Stimulated activated naive CD8-positive, alpha-beta T cell treated with anti-CD3 and anti-CD28 coated beads, Interleukin-15, Interleukin-2, amounts not matched to agents 100 ng/mL and 50 ng/mL, for 24 hours (primary cell): ENCODE measurements around the gene AFF2.

Experiments used
- H3K27ac Mint-ChIP-seq: one replicate; pipeline ENCODE4 v1.8.0; 2021; ENCODE audit warnings: mild to moderate bottlenecking, mixed read lengths
- H3K27me3 Mint-ChIP-seq: one replicate; pipeline ENCODE4 v1.8.0; 2021; ENCODE audit warnings: mixed read lengths
- H3K36me3 Mint-ChIP-seq: one replicate; pipeline ENCODE4 v1.8.0; 2021; ENCODE audit warnings: low read depth, mixed read lengths
- H3K4me1 Mint-ChIP-seq: one replicate; pipeline ENCODE4 v1.8.0; 2021; ENCODE audit warnings: low read depth, mixed read lengths
- H3K4me3 Mint-ChIP-seq: one replicate; pipeline ENCODE4 v1.8.0; 2021; ENCODE audit warnings: mild to moderate bottlenecking, mixed read lengths
- H3K9me3 Mint-ChIP-seq: one replicate; pipeline ENCODE4 v1.8.0; 2021; ENCODE audit warnings: mixed read lengths

AFF2 gene

DNA sequence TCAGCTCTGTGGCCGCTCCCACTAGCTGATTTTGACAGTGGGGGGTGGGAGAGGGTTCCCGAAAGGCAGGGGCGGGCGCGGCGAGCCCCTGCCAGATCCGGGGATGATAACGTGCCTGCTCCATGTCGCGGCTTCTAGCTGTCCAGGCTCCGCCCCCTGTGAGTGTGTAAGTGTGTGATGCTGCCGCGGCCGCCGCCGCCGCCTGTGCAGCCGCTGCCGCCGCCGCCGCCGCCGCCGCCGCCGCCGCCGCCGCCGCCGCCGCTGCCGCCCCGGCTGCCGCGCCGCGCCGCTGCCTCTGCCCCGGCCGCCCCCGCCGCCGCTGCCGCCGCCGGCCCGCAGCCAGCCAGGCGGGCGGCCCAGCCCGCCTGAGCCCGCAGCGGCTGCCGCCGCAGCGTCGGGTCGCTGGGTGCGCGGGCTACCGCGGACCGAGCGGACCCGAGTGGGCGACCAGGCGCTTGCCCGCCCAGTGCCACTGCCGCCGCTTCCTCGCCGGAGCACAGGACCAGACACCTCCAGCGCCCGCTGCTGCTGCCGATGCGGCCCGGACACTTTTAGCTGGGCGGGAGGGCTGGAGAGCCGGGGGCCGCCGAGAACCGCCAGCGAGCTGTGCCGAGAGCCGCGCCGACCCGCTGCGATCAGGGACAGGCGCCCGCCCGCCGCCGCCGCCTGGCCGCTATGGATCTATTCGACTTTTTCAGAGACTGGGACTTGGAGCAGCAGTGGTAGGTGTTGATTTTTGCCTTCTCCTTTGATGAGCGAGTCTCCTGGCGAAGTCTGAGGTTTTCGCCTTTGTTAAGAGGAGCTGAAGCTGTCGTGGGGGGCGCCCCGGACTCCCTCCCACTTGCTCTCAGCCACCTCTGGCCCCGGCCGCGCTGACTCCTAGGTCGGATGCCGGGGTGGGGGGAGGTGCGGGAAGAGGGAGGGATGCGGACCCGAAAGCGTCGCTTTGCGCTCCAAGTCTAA, at the start of gene AFF2:
Gene AFF2 (plus strand): TSS at position 195 of the 963 bp plus-strand sequence. CDS start 481 bp downstream, at position 676.
- Mint-ChIP-seq H3K36me3 (no peaks in the 10 kb centered on the region), H3K9me3 (no peaks in the 10 kb centered on the region), H3K27ac (no peak within 1 kb of the TSS), H3K4me1 (peaks cover 24% of the 10 kb centered on the region), H3K4me3 (peak within 1 kb of the TSS; percentile 82), H3K27me3 (peaks cover 4% of the 10 kb centered on the region)

DNA sequence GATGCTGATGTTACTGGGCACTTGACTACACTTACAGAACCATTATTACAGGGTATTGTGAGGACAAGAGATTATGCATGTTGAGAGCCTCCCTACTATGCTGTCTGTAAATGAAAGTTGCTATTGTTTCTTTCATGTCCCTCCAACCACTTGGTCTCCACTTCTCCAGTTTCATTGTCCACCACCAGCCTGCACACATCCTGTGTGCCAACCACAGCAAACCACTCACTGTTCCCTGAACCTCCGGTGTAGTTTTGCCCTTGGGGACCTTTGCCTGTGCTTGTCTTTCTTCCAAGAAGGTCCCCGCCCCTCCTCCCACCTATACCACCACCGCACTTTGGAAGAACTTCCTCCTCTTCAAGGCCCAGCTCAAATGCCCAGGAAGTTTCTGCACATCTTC, 43.1 kb upstream of the AFF2 start:
- H3K27me3 Mint-ChIP-seq: no peaks in the 10 kb centered on the region
- no peak overlapping the region for H3K27ac Mint-ChIP-seq
- H3K9me3 Mint-ChIP-seq: no peaks in the 10 kb centered on the region
- H3K4me1 Mint-ChIP-seq: no peaks in the 10 kb centered on the region
- no peak overlapping the region for H3K4me3 Mint-ChIP-seq
- H3K36me3 Mint-ChIP-seq: no peaks in the 10 kb centered on the region

DNA sequence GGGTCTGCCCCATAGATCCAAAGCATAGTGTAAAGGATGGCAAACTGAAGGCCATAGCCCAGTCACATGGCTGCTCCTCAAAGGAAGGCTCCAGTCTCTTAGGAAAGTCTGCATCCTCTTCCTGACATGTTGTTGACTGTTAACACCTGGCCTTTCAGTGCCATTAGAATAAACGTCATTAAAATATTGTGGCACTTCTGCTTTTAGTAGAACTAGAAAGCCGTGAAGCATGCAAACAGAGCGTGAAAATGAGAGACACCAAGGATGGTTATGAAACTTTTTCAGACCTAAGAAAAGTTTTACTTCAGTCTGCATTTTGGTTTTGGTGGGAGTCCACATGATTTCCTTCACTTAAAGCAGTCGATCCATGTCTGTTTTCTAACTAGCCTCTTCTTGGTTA, 41.1 kb upstream of the AFF2 start:
- Mint-ChIP-seq H3K4me1 (peaks cover 9% of the 10 kb centered on the region), H3K9me3 (no peaks in the 10 kb centered on the region), H3K27me3 (no peaks in the 10 kb centered on the region), H3K27ac (no peak overlapping the region), H3K36me3 (no peaks in the 10 kb centered on the region), H3K4me3 (no peak overlapping the region)

DNA sequence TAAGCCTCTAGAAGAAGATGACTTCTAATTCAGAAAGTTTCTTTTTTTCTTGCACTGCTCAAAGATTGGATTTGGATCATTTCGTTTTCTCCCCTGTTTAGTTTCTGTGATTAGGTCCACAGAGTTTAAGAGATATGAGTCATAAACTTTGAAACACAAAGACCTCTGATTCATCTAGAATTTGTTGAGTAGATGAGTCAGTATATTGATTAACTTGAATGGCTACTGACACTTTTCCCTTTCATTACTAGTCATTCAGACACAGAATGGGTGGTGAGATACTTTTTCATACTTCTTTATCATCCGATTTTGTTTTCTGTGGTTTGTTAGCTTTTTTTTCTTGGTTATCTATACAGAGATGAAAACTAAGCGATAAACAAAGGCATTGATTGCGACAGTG, 34.1 kb upstream of the AFF2 start:
- Mint-ChIP-seq H3K9me3 (peaks cover 4% of the 10 kb centered on the region), H3K4me3 (no peak overlapping the region), H3K4me1 (peaks cover 29% of the 10 kb centered on the region), H3K27me3 (no peaks in the 10 kb centered on the region), H3K27ac (peak overlapping the region; percentile 31), H3K36me3 (no peaks in the 10 kb centered on the region)

DNA sequence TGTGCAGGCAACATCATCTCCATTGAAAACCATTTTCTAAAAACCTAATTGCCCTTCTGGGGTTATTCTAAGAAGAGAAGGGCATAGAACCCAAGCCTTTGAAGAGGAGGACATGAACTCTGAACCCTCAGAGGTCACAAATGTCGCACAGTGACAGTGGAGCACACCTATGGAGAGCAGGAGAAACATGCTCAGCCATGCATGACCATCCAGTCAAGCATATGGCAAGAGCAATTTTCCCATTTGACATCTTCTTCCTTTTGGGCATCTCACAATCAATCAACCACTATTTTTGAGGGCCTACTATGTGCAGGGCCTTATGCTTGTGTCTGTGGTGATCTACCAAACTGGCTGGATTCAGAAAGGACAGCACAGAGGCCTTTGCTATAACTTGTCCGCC, 30.1 kb upstream of the AFF2 start:
- Mint-ChIP-seq H3K27ac (no peak overlapping the region), H3K4me1 (peaks cover 20% of the 10 kb centered on the region), H3K27me3 (no peaks in the 10 kb centered on the region), H3K36me3 (no peaks in the 10 kb centered on the region), H3K4me3 (no peak overlapping the region), H3K9me3 (peaks cover 4% of the 10 kb centered on the region)

DNA sequence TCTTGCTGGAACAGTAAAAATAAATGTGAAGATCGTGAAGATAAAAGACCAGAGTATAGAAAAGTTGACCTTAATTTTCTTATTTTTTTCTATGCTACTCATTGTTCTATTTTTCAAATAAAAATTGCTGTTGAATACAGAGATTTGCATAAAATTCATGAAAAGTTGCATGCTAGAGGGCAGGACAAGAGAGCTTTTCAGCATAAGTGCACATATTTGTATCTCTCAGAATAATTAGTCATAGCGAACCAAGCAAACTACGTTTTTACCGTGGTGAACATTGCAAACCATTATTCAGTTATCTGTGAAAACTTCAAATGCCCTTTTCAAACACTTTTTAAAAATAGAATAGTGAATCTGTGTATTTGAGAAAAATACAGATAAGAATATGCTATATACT, 26.4 kb upstream of the AFF2 start:
- Mint-ChIP-seq H3K9me3 (no peaks in the 10 kb centered on the region), H3K36me3 (no peaks in the 10 kb centered on the region), H3K4me3 (no peak overlapping the region)

DNA sequence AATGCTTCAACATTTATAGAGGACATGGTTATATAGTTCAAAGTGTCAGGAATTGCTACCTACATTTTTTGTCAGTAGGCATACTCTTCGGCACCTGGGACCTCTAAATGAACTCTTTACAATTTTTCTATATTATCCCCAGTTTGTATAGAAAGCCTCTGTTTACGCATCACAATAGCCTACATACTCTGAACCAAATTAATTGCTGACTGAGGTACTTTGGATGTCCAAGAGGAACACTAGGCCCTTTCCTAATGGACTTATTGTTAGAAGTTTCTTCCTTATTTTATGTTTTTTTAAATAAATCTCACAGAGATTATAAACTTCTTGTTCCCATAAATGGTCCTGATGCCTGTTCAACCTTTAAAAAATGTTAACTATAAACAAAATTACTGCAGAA, 8.4 kb upstream of the AFF2 start:
- H3K9me3 Mint-ChIP-seq: no peaks in the 10 kb centered on the region

More for the DNA sequence above, 26.4 kb upstream of the AFF2 start:
- H3K4me1 Mint-ChIP-seq: peaks cover 4% of the 10 kb centered on the region
- no peaks in the 10 kb centered on the region for H3K27me3 Mint-ChIP-seq
- H3K27ac Mint-ChIP-seq: no peak overlapping the region

DNA sequence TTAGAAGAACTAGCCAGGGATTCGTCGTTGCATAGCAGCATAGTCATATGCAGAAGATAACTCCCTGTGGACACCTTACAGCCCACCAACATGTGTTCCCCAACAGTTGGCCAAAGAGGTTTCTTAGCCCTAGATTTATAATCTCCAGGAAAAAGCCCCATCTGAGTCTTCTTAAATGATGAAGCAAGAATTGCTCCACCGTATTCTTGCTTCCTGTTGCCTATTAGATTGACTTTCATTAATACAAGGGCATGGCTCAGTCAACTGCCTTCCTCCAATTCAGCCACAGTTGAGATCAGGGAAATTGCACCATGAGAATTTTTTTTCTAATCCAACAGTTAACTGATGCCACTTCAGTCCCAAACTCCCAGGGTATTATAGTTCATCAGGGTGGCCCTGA, 5.2 kb upstream of the AFF2 start:
- no peaks in the 10 kb centered on the region for H3K27me3 Mint-ChIP-seq
- H3K27ac Mint-ChIP-seq: no peak overlapping the region
- H3K4me3 Mint-ChIP-seq: no peak overlapping the region
- H3K9me3 Mint-ChIP-seq: no peaks in the 10 kb centered on the region
- H3K36me3 Mint-ChIP-seq: no peaks in the 10 kb centered on the region
- peaks cover 23% of the 10 kb centered on the region for H3K4me1 Mint-ChIP-seq

More for the DNA sequence above, 8.4 kb upstream of the AFF2 start:
- H3K27ac Mint-ChIP-seq: no peak overlapping the region
- H3K27me3 Mint-ChIP-seq: no peaks in the 10 kb centered on the region
- peaks cover 4% of the 10 kb centered on the region for H3K4me1 Mint-ChIP-seq
- H3K36me3 Mint-ChIP-seq: no peaks in the 10 kb centered on the region
- H3K4me3 Mint-ChIP-seq: no peak overlapping the region

DNA sequence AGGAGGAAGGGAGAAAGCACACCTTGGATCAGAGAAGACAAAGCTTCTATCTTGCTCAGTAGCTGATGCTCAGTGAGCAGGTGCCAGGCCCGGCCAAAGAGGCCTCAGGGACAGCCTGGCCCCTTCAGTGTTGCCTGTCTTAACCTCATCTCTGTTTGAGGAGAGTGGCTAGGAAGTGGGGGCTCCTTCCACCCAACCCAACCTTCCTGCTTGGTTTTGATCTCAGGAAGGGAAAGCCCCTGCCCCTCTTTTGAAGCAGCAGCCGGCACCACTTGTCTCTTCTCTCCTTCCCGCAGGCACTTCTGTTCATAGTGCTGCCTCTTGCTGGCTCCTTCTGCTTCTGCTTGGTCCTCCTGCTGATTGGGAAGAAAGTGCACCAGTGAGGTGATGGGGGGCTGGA, 2.4 kb upstream of the AFF2 start:
- Mint-ChIP-seq H3K4me3 (no peak overlapping the region), H3K9me3 (no peaks in the 10 kb centered on the region), H3K27me3 (no peaks in the 10 kb centered on the region), H3K4me1 (peaks cover 24% of the 10 kb centered on the region), H3K36me3 (no peaks in the 10 kb centered on the region), H3K27ac (no peak overlapping the region)

DNA sequence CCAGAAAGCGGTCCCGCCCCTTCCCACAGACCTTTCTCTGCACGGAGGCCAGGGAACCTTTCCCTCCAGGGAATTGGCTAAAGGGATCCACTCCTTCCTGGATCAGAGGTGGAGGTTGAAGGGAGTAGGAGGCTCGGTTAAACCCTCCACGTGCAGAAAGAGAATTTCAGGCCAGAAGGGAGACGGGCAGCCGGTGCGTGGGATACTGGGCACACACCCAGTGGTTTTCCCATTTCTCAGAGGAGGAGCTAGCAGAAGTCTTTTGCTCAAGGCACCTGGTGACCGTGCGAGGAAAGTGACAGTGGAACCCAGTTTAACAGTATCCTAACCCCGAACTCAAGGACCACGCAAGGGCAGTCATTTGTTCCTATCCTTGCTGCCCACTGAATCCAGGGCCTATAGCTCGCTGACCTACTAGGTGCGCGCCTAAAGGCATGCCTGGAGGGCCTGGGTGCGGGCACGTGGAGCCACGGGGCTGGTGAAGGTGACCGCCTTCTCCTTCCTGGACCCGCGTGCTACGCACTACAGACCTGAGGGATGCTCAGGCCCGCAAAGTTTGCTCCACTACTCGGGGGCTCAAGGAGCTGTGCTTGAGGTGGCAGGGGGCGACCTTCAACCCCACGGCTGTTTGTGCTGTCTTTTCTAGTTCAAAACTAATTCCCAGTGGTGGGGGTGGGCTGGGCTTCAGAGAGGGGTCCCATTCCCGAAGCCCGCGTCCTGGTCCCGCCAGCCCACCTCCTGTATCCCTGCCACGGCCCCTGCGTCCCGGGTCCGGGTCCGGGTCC, 587 bp upstream of the AFF2 start:
- Mint-ChIP-seq H3K36me3 (no peaks in the 10 kb centered on the region), H3K9me3 (no peaks in the 10 kb centered on the region), H3K27me3 (peaks cover 4% of the 10 kb centered on the region), H3K27ac (no peak overlapping the region), H3K4me1 (peaks cover 24% of the 10 kb centered on the region), H3K4me3 (no peak overlapping the region)

DNA sequence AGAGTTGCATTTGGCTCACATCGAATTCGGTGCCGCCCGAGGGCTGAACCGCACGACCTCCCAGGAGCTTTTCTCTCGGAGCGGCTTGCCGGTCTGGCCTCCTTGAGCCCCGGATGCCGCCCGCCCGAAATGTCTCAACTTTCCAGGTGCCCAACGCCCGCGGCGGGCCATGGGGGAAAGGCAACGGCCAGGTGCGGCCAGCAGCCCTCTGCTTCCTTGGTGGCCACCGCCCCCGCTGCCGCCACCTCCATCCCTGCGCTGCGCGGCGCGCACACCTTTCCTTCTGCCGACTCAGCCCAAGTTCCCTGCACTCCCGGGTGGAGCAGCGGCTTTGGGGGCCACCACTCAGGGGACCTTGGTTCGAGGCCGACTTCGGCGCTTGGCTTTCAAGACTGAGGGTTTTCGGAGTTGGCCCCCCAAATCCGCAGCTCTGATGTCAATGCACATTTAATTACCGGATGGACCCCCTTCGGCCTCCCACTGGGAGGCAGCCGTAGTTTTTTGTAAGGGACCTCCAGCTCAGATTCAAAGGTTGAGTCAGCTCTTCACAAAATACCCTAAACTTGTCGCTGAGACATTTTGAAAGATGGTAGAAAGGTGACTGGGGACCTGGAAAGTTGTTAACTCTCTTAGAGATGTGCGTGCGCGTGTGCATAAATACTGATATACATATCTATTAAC, 1.1 kb downstream of the AFF2 start:
- peak overlapping the region; percentile 63 for H3K27ac Mint-ChIP-seq
- peaks cover 4% of the 10 kb centered on the region for H3K27me3 Mint-ChIP-seq
- H3K9me3 Mint-ChIP-seq: no peaks in the 10 kb centered on the region
- H3K4me3 Mint-ChIP-seq: peak overlapping the region; percentile 82
- H3K4me1 Mint-ChIP-seq: peaks cover 24% of the 10 kb centered on the region
- no peaks in the 10 kb centered on the region for H3K36me3 Mint-ChIP-seq

DNA sequence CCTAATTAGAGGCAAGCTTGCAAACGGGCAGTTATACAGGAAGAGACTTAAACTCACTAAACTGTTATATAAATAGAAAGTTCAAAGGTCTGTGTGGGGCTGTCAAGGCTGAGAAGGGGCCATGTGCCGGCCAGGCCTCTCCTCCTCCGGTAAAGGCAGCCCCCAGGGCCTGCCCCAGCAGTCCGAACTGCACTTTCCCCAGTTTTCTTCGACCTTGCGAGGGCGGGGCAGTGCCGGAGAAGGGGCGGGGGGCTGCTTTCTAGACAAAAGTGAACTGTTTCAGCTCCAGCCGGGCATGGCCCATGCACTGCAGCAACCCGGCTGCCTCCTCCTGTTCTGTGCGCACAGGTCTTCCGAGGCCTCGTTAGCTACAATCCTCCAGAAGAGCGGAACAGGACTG, 4.1 kb downstream of the AFF2 start:
- Mint-ChIP-seq H3K9me3 (no peaks in the 10 kb centered on the region), H3K4me3 (no peak overlapping the region), H3K27ac (no peak overlapping the region), H3K4me1 (peaks cover 5% of the 10 kb centered on the region), H3K27me3 (peaks cover 4% of the 10 kb centered on the region), H3K36me3 (no peaks in the 10 kb centered on the region)

DNA sequence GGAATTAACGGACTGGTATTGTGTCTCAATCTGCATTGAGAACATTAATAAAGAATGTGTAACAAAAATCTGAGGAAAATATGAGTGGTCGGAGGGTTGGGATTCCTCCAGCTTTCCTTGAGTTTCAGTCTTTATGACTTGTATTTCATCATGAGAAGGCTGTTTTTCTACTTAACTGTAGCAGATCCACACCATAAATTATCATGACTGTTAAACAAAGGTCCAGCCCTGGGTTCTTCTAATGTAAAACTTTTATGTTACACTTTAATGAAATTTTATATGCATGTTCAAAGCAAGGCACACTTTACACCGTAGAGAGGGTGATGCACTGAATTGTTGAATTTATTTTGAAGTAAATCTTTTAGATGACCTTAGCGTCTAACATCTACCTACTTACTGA, 7.0 kb downstream of the AFF2 start:
- no peaks in the 10 kb centered on the region for H3K9me3 Mint-ChIP-seq
- no peak overlapping the region for H3K27ac Mint-ChIP-seq
- no peaks in the 10 kb centered on the region for H3K36me3 Mint-ChIP-seq
- H3K4me1 Mint-ChIP-seq: no peaks in the 10 kb centered on the region
- H3K4me3 Mint-ChIP-seq: no peak overlapping the region
- peaks cover 4% of the 10 kb centered on the region for H3K27me3 Mint-ChIP-seq

DNA sequence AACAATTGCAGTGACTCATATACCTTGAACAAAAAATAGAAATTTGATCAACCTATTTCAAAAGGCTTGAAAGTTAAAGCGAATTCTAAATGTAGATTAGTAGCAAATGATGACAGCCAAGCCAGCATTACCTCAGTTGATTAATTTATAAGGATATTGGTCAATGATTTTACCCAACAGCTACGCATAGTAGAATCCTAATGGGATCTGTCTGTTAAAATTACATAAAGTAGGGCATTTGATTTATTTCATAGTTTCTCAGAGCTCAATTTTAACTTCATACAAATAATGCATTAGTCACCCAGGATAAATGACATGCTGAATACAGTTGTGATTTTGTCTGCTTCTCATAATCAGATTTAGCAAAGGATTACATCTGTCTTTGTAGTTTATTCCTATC, 12.0 kb downstream of the AFF2 start:
- no peaks in the 10 kb centered on the region for H3K9me3 Mint-ChIP-seq
- H3K4me1 Mint-ChIP-seq: no peaks in the 10 kb centered on the region
- no peak overlapping the region for H3K27ac Mint-ChIP-seq
- no peak overlapping the region for H3K4me3 Mint-ChIP-seq
- H3K27me3 Mint-ChIP-seq: no peaks in the 10 kb centered on the region
- no peaks in the 10 kb centered on the region for H3K36me3 Mint-ChIP-seq

DNA sequence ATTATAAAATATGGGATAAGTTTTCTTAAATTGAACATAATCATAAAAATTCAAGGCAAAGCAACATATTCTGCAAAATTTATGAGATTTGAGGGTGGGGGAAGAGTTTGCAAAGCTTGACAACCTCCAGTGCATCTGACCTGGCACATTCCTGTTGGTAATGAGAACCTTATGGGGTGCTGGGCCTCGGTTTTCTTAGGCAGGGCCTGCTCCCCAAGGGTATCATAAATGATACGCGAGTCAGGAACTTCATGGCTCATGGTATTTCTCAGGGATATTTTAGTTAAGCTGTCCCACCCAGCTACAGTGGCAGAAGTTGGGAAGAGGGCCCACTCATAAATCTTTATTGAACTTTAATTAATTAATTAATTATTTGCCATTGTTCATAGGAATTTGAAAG, 13.2 kb downstream of the AFF2 start:
- no peaks in the 10 kb centered on the region for H3K27me3 Mint-ChIP-seq

More for the DNA sequence above, 13.2 kb downstream of the AFF2 start:
- no peaks in the 10 kb centered on the region for H3K36me3 Mint-ChIP-seq
- no peak overlapping the region for H3K27ac Mint-ChIP-seq
- no peaks in the 10 kb centered on the region for H3K9me3 Mint-ChIP-seq
- H3K4me3 Mint-ChIP-seq: no peak overlapping the region
- H3K4me1 Mint-ChIP-seq: no peaks in the 10 kb centered on the region
